HepG2 (cell line): ENCODE results near the gene CSRP3. TPM values are rescaled to one million over a fixed set of nuclear protein-coding genes. Genes with fewer than 3 reads are reported as not detected.

Experiments used
- CREM ChIP-seq, 2 experiments: sonication (generic) in 1 of 2; formaldehyde crosslinking in 1 of 2; IDR thresholded peaks; 2 replicates each; pipeline versions ENCODE4 v1.4.0 to v1.6.1; 2016 to 2020; ENCODE audit warnings: antibody characterized with exemption in 1 of 2, mild to moderate bottlenecking in 1 of 2, missing genetic modification reagents in 1 of 2
- HHEX ChIP-seq: IDR thresholded peaks from 2 replicates; pipeline ENCODE4 v1.6.1; 2016; ENCODE audit warnings: control low read depth
- HNF4G ChIP-seq, 2 experiments: sonication (generic) in 1 of 2; formaldehyde crosslinking in 1 of 2; IDR thresholded peaks; 2 replicates each; pipeline versions ENCODE4 v1.4.0 to v1.6.1; 2011 to 2020; ENCODE audit warnings: borderline replicate concordance in 2 of 2, low read depth in 2 of 2, mild to moderate bottlenecking in 2 of 2, low read length in 1 of 2, missing genetic modification reagents in 1 of 2, moderate library complexity in 1 of 2
- JUNB ChIP-seq: sonication (generic); formaldehyde crosslinking; IDR thresholded peaks from 2 replicates; pipeline ENCODE4 v1.8.0; 2022; ENCODE audit warnings: missing genetic modification reagents, mild to moderate bottlenecking, borderline replicate concordance
- LCORL ChIP-seq, 2 experiments: fragments of 450-650 bp in 1 of 2; sonication (generic) in 1 of 2; formaldehyde crosslinking in 1 of 2; IDR thresholded peaks; 2 replicates each; pipeline versions ENCODE4 v1.5.0 to v1.6.1; 2017 to 2020; ENCODE audit warnings: antibody characterized with exemption in 1 of 2, missing genetic modification reagents in 1 of 2
- MXD4 ChIP-seq: IDR thresholded peaks from 2 replicates; pipeline ENCODE4 v1.6.1; 2016; ENCODE audit warnings: mild to moderate bottlenecking, missing biosample characterization, missing genetic modification reagents
- MYC ChIP-seq: sonication (generic); formaldehyde crosslinking; IDR thresholded peaks from 2 replicates; pipeline ENCODE4 v1.9.0; 2021; ENCODE audit warnings: missing genetic modification reagents, borderline replicate concordance
- SIN3A ChIP-seq: IDR thresholded peaks from 2 replicates; pipeline ENCODE4 v1.6.1; 2011; ENCODE audit warnings: low read depth, mild to moderate bottlenecking, control low read depth, low read length, borderline replicate concordance
- TBL1XR1 ChIP-seq: fragments of 150-350 bp; IDR thresholded peaks from 2 replicates; pipeline ENCODE4 v1.6.1; 2014; ENCODE audit warnings: borderline replicate concordance, low read length; ENCODE audit not compliant: partially characterized antibody
- U2AF1 ChIP-seq: fragments of 200-400 bp; formaldehyde crosslinking; optimal IDR thresholded peaks from 2 replicates; pipeline ENCODE3; 2017; ENCODE audit warnings: mild to moderate bottlenecking, low read depth, low read length
- ZBTB33 ChIP-seq: sonication (generic); formaldehyde crosslinking; IDR thresholded peaks from 2 replicates; pipeline ENCODE4 v1.4.0; 2020; ENCODE audit warnings: missing genetic modification reagents
- ZNF263 ChIP-seq: sonication (generic); formaldehyde crosslinking; IDR thresholded peaks from 2 replicates; pipeline ENCODE4 v1.4.0; 2020; ENCODE audit warnings: missing genetic modification reagents
- ZNF567 ChIP-seq: sonication (generic); formaldehyde crosslinking; IDR thresholded peaks from 2 replicates; pipeline ENCODE4 v1.8.1; 2023; ENCODE audit warnings: mild to moderate bottlenecking, missing genetic modification reagents, borderline replicate concordance
- ZNF598 ChIP-seq: sonication (generic); formaldehyde crosslinking; IDR thresholded peaks from 2 replicates; pipeline ENCODE4 v1.5.1; 2020; ENCODE audit warnings: mild to moderate bottlenecking, missing genetic modification reagents, borderline replicate concordance
- ZNF607 ChIP-seq: sonication (generic); formaldehyde crosslinking; IDR thresholded peaks from 2 replicates; pipeline ENCODE4 v1.5.1; 2020; ENCODE audit warnings: missing genetic modification reagents, mild to moderate bottlenecking, borderline replicate concordance
- ZNF737 ChIP-seq: sonication (generic); formaldehyde crosslinking; IDR thresholded peaks from 2 replicates; pipeline ENCODE4 v1.5.0; 2020; ENCODE audit warnings: missing genetic modification reagents, mild to moderate bottlenecking, borderline replicate concordance
- polyA plus RNA-seq, 8 experiments: library from polyadenylated mRNA; depleted of rRNA in 3 of 8; stranded (reverse) in 7 of 8; unstranded in 1 of 8; fragments of >200 nt; fragmentation: Illumina TruSeq in 4 of 8; extraction: Trizol in 4 of 8; gene quantifications; 2 replicates each; pipeline versions ENCODE4 v1.2.1 to v1.2.3, GENCODE V29; 2011 to 2016; ENCODE audit warnings: low read depth in 4 of 8, missing spikeins in 1 of 8, mixed read lengths in 1 of 8; ENCODE audit not compliant: insufficient read depth in 1 of 8
- total RNA-seq, 5 experiments: library from RNA; depleted of rRNA; stranded (reverse); fragments of >200 nt; fragmentation: Illumina TruSeq; extraction: Trizol; gene quantifications; 2 replicates each; pipeline ENCODE4 v1.2.3, GENCODE V29; 2016; ENCODE audit warnings: low read depth in 1 of 5
- TF ChIP-seq, protein P1 (sequence below): sonication (generic); formaldehyde crosslinking; IDR thresholded peaks from 2 replicates; pipeline ENCODE4 v1.9.0; 2021; ENCODE audit warnings: missing genetic modification reagents, borderline replicate concordance
- TF ChIP-seq, protein P2 (sequence below): IDR thresholded peaks from 2 replicates; pipeline ENCODE4 v1.4.0; 2020; ENCODE audit warnings: mild to moderate bottlenecking, missing genetic modification reagents

The CSRP3 gene
- total and polyA plus RNA-seq, 2 of the 13 experiments (the other 11 are each of a cell fraction or from before 2014, with no cell fraction given) = not detected

DNA sequence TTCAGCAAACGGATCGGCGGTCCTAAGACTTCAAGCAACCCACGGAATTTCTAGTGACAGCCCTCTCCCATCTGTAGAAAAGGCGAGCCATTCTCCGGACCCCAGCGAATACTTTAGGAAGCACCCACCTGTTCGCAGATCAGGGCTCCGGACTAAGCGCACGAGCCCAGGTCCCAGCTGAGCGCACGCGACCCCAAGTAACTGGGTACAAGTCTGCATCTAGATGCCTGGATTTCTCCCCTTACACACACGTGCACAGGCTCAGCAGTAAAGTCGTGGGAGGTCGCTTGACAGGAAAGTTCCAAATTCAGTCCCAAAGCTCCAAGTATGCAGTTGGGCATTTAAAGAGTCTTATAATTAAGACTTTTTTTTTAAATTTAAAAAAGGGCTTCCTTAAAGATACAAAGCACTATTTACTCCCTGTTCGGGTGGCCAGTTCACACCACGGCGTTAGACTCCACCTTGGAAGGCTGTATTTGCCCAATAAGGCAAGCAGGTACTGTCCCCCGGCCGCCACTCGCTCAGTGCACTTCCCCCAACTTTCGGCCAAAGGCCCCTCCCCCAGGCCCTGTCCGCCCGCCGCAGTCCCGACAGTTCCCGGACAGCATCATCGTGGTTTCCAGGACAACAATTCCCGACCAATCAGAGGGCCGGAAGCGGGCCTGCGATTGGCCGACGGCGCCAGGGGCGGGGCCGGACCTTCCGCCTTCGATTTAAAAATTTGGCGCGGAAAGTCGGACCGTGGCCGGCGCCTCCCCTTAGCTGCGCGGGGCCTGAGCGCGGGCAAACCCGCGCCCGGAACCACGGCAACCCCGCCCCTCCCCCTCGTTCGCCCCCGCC lies 38.9 kb upstream of the CSRP3 start, which contains the start of gene E2F8 (continued):
- TF ChIP-seq HNF4G (IDR thresholded peaks at IDR 0.05; ENCODE audit: borderline replicate concordance, low read depth, low read length) (no peak), HNF4G (CRISPR knock-in tag; IDR thresholded peaks at IDR 0.05; ENCODE audit: borderline replicate concordance, low read depth) (no peak), ZNF567 (no peak), SIN3A (no peak; the same call in 1 of the 2 replicates), ZNF607 (CRISPR knock-in tag) (no peak), U2AF1 (no peak), MXD4 (CRISPR knock-in tag) (peak; percentile 68; the same call in 1 of the 2 replicates), ZNF737 (CRISPR knock-in tag) (no peak), ZNF263 (CRISPR knock-in tag) (no peak), MYC (CRISPR knock-in tag) (peak; percentile 28; the same call in 1 of the 2 replicates), HHEX (no peak), CREM (IDR thresholded peaks at IDR 0.05) (peak; percentile 35; the same call in 1 of the 2 replicates), CREM (CRISPR knock-in tag; IDR thresholded peaks at IDR 0.05) (no peak), ZBTB33 (CRISPR knock-in tag) (no peak), JUNB (CRISPR knock-in tag) (no peak), TBL1XR1 (peak; percentile 8), ZNF598 (no peak), LCORL (IDR thresholded peaks at IDR 0.05) (no peak), LCORL (CRISPR knock-in tag; IDR thresholded peaks at IDR 0.05) (no peak)
- TF ChIP-seq, protein P1, sequence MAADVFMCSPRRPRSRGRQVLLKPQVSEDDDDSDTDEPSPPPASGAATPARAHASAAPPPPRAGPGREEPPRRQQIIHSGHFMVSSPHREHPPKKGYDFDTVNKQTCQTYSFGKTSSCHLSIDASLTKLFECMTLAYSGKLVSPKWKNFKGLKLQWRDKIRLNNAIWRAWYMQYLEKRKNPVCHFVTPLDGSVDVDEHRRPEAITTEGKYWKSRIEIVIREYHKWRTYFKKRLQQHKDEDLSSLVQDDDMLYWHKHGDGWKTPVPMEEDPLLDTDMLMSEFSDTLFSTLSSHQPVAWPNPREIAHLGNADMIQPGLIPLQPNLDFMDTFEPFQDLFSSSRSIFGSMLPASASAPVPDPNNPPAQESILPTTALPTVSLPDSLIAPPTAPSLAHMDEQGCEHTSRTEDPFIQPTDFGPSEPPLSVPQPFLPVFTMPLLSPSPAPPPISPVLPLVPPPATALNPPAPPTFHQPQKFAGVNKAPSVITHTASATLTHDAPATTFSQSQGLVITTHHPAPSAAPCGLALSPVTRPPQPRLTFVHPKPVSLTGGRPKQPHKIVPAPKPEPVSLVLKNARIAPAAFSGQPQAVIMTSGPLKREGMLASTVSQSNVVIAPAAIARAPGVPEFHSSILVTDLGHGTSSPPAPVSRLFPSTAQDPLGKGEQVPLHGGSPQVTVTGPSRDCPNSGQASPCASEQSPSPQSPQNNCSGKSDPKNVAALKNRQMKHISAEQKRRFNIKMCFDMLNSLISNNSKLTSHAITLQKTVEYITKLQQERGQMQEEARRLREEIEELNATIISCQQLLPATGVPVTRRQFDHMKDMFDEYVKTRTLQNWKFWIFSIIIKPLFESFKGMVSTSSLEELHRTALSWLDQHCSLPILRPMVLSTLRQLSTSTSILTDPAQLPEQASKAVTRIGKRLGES (CRISPR knock-in tag) = no peak
- TF ChIP-seq, protein P2, sequence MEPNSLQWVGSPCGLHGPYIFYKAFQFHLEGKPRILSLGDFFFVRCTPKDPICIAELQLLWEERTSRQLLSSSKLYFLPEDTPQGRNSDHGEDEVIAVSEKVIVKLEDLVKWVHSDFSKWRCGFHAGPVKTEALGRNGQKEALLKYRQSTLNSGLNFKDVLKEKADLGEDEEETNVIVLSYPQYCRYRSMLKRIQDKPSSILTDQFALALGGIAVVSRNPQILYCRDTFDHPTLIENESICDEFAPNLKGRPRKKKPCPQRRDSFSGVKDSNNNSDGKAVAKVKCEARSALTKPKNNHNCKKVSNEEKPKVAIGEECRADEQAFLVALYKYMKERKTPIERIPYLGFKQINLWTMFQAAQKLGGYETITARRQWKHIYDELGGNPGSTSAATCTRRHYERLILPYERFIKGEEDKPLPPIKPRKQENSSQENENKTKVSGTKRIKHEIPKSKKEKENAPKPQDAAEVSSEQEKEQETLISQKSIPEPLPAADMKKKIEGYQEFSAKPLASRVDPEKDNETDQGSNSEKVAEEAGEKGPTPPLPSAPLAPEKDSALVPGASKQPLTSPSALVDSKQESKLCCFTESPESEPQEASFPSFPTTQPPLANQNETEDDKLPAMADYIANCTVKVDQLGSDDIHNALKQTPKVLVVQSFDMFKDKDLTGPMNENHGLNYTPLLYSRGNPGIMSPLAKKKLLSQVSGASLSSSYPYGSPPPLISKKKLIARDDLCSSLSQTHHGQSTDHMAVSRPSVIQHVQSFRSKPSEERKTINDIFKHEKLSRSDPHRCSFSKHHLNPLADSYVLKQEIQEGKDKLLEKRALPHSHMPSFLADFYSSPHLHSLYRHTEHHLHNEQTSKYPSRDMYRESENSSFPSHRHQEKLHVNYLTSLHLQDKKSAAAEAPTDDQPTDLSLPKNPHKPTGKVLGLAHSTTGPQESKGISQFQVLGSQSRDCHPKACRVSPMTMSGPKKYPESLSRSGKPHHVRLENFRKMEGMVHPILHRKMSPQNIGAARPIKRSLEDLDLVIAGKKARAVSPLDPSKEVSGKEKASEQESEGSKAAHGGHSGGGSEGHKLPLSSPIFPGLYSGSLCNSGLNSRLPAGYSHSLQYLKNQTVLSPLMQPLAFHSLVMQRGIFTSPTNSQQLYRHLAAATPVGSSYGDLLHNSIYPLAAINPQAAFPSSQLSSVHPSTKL (CRISPR knock-in tag) = 0 out of 2 replicates have a peak, but pooled peaks have one; percentile 12
